GM19328 (cell line): ENCODE data around the gene PAF1.
"Not testable (repeated sequence)": the region's sequence is repeated elsewhere in the genome, so short reads cannot be mapped to it uniquely, and the experiment has no call there.

Source experiments
- ATAC-seq: cut with Tn5 transposase; IDR thresholded peaks from one replicate; pipeline ENCODE4 v1.9.1; 2021; ENCODE audit warnings: mild to moderate bottlenecking, moderate library complexity; ENCODE audit not compliant: unreplicated experiment

The PAF1 gene

DNA sequence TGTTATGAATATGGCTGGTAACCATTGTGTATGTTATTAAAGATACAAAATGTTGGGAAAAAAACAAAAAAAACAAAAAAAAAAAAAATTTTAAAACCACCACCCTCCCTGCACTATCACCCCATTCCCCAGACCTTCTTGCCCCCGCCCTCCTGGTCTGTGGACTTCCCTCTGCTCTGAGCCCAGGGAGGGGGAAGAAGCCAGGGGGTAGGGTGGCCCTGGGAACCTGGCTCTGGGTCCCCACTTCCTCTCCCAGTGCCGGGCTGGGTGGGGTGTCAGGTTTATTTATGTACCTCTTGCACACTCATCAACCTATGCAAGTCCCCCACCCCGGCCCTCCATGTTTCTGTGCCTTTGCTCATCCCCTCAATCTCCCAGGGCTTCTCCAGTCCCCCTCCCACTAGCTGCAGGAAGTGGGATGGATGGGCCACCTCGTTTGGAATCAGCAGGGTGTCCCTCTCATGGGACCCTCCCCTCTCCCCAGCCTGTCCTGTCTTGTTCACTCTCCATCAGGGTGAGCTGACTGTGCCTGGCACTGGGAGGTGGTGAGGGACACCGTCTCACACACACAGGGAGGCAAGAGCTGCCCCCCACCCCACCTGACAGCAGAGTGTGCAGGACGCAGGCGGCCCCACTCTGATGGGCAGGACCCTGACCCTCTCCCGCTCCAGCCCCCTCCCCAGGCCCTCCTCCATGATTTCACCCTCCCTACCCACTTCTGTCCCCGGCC, 5.9 kb downstream of the PAF1 start:
- no peak for ATAC-seq

DNA sequence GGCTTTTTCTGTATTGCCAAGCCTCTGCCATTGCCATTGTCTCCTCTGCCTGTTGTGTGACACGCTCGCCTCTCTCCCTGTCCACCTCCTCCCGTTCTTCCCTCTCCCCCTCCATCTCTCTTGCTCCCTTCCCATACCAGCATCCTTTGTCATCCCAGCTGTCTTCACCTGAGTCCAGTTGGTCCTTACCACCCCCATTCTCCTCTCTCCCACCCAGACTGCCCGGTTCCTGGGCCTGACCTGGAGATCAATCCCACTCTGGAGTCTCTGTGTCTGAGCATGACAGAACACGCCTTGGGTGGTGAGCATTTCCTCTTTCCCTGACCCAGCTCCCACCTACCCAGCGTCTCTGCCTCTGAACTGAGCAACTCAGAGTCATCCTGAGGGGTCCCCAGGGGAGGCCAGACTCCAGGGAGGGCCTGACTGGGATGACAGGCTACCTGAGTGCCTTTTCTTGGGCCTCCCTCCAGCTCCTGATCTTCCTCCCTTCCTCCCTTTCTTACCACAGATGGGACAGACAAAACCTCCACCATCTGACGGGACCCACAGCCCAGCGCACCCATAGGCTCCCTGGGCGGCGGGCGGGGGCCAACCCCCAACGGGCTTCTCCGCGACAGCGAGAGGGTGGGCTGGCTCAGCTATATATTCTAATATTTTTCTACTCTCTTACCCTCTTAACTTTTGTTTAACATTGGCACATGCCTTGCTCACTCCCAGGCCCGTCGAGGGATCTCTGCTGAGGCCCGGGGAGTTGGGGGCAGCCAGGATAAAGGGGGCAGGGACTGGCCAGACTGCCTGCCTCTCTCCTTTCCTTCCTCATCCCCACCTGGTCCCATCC, 7.7 kb downstream of the PAF1 start:
- no peak for ATAC-seq

DNA sequence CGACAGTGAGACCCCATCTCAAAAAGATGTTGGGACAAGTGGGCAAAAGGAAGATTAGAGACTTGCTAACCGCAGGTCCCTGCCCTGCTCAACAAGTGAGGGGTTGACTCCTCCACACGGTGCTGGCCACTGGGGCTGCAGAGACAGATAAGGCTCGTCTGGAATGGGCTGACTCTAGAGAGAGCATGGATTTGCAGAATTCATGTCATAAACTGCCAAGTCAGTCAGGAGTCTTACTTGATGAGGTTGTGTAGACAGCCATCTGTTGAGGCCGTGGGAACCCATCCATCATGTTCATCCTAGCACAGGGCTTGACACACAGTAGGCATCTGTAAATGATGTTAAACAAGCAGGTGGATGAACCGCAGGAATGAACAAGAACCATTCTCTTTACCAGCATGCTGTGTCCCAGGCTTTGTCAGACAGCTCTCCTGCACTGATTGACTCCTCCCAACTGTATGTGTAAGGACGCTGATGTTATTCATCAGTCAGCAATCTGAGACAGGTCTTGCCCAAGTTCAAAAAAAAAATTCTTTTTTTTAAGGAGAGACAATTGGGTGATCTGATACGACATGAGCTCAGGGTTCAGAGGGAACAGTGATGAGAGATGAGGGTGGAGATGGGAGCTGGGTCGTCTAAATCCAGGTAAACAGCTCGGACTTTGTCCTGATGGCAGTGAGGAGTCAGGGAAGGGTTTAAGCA, 8.8 kb downstream of the PAF1 start:
- no peak for ATAC-seq

DNA sequence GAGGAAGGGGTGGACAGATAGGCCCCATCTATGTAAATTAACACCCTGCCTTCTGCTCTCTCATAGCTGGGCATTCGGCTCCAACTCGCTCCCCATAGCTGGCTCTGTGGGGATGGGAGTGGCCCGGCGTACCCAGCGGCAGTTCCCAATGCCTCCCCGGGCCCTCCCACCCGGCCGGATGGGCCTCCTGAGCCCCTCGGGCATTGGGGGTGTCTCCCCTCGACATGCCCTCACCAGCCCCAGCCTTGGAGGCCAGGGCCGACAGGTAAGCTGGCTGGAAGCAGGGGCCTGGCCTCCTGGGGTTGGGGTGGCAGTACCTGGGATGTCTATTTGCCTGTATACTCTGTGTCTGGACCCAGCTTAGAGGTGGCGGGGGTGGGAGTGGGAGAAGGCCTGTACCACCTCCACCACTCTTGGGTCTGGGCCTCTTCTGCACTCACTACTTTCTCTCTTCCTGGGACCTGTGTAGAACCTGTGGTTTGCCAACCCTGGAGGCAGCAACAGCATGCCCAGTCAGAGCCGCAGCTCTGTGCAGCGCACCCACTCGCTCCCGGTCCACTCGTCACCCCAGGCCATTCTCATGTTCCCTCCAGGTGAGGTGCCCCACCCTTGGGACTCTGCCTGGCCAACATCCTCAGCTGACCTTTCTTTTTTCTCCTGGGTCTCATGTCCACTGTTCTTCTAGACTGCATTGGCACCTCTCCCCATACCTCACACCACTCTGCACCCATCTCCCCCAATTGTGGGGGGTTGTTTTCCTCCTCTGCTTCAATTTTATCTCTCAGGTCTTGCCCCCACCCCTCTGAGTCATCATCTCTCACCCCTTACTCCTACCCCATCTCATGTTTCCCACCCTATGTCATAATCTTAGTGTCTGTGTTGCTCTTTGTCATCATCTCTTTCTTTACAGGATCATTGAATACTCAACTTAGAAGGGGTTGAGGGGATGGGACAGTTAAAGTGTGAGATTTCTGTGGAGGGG, 10.1 kb downstream of the PAF1 start:
- ATAC-seq, result no peak

DNA sequence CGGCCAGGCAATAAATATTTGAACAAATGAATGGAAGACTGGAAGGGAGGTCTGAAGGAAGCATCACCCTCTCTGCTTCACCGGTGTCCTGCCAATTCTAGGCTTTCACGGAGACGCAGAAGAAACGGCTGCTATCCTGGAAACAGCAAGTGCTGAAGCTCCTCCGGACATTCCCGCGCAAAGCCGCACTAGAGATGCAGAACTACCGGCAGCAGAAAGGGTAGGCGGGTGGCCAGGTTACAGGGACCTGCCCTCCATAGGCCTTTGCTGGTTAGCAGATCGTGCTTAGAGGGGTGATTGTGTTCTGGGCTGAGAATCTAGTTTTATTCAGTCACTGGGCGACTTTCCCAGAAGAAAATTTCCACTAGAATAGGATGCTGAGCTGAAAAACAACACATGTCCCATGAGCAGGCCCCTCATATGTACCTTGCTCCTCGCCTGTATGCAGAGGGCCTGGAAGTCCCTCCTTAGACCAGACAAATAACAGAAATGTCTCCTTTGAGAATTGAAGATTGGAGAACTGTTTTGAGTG, 11.0 kb downstream of the PAF1 start:
- ATAC-seq, result no peak

DNA sequence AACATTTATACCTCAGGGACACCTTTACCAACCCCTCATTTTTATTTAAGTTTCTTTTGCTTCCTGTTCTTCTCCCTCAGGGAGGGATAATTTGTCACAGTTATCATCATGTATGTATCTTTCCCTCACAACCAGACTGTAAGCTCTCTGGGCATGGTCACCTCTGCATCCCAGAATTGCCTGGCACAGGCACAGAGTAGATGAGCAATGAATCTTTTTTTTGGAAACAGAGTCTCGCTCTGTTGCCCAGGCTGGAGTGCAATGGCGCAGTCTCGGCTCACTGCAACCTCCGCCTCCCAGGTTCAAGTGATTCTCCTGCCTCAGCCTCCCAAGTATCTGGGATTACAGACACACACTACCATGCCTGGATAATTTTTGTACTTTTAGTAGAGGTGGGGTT, 11.5 kb downstream of the PAF1 start:
- ATAC-seq, result not testable (repeated sequence)

DNA sequence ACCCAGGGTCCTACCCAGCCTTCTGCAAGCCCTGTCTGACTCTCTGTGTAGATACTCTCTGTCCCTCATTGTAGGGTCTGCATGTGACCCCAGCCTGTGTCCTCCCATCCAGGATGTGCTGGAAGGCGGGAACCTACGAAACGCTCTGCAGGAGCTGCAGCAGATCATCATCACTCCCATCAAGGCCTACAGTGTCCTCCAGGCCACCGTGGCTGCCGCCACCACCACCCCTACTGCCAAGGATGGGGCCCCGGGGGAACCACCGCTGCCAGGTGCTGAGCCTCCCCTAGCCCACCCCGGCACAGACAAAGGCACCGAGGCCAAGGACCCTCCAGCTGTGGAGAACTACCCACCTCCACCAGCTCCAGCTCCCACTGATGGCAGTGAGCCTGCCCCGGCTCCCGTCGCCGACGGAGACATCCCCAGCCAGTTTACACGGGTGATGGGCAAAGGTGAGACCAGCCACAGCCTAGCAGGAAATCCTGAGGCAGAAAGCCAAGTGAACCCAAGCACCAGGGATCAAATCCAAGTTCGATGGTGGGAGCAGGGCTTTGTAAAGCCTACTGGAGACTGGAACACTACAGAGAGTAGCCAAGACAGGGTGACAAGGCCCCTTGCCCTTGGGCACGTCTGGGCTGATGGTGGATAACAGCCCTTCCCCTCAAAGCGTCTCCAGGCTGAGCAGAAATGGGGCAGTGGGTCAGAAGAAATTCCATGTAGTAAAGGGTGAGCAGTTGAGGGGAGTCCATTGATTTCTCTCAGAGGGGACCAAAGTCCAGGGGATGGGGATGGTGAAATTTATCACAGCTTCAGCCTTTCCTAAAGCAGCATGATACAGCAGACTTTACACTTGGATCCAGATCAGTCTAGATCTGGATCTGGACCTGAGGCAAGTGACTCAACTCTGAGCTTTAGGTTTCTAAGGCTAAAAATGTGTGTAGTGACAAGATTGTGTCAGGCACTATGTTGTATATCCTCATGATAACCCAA, 13.2 kb downstream of the PAF1 start:
- no peak for ATAC-seq

DNA sequence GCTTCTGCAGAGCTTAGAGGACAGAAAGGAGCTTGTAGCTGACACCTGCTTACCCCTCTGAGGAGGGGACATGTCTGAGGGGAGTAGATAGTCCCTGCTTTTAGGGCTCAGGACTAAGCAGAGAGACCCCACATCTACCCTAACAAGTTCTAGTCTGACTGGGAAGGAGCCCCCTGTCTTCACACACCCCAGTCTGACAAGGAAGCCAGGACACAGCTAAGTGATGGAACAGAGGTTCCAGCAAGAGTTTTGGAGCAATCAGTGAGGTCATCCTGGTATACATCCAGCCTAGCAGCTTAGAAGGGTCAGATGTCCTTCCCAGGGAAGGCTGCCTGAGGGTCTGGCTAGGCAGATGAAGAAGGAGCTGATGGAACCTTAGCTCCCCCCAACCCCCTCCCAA, 15.0 kb downstream of the PAF1 start:
- no peak for ATAC-seq

DNA sequence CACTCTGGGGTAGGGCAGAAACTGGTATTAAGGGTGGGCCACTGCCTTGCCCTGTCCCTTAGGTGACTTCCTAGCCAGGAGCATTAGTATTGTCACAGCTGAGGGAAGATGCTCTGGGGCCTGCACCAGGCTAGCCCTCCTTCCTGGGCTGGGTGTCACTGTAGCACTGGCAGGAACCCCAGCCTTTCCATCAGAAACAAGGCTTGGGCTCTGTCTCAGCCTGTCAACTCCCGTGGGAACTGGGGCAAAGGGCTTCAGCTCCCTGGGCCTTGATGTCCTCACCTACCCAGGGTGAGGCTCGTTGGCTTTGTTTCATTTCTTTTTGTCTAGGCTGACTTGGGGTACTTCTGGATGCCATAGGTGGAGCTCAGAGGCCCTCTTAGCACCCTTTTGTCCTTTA, 18.0 kb downstream of the PAF1 start:
- no peak for ATAC-seq

DNA sequence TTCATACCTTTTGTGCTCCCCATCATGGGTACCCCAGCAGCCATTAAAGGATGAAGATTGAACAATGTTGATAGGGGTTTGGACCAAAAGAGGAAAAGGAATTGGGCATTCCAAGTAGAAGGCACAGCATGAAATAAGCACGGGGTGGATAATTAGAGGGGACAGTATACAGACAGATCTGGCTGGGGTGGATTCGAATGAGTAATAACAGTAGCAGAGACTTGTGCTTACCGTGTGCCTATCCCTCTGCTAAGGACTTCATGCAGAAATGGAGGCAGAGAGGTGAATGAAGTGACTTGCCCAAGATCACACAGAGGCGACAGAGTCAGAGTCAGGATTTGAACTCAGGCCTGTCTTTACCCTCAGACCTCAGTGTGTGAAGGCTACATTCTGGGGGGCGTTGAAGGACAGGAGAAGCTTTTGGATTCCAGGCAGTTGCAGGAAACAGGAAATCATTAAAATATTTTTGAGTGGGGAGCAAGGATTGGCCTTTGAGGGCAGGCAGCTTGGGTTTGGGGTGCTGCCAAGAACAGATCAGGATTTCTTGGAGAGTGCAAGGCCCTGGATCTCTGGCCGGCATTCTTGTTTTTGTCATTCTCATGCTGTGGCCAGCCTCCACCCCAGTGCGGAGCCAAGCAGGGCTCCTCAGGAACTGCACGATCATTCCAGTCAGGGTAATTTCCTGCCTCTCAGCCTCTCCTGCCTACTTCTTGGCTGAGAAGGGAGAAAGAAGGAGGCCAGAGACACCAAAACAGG, 18.7 kb downstream of the PAF1 start:
- ATAC-seq, result no peak

DNA sequence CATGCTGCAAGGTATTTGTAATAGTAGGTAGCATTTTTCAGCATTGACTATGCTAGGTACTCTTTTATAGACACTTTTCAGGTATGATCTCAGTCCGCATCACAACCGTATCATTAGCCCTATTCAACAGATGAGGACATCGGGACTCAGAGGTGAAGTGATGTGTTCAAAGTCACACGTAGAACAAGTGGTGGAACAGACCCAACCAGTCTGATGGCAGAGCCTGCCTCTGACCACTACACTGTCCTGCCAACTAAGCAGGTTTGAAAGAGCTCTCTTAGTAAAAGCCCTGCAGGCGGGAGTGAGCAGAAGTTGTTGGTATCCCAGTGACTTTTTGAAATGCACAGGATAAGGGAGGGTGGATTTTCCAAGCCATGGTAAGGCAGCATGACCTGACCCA, 20.2 kb downstream of the PAF1 start:
- ATAC-seq, result no peak

DNA sequence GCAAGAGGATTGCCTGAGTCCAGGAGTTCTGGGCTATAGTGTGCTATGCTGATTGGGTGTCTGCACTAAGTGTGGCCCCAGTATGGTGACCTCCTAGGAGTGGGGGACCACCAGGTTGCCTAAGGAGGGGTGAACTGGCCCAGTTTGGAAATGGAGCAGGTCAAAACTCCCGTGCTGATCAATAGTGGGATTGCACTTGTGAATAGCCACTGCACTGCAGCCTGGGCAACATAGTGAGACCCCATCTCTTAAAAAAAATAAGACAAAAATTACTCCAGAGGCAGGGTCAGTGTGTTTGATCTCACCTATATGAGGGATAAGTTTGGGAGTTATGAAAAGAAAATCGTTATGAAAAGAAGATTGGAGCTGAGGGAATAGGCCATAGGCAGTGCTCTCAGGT, 21.7 kb downstream of the PAF1 start:
- ATAC-seq, result no peak

DNA sequence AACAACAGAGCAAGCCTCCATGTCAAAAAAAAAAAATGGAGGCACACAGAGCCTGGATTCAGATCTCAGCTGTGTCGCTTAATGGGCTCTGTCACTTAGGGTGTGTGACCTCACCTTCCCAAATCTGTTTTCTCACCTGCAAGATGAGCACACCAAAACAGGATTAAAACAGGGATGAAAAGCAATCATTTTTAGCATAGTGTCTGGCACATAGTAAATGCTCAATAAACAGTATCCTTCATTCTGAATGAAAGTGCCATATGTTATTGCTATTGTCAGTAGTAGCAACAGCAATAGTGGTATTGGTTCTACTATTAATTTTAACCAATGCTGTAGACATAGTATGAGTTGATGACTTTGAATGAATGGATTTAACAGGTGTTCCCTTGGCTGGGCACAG, 25.4 kb downstream of the PAF1 start:
- no peak for ATAC-seq

DNA sequence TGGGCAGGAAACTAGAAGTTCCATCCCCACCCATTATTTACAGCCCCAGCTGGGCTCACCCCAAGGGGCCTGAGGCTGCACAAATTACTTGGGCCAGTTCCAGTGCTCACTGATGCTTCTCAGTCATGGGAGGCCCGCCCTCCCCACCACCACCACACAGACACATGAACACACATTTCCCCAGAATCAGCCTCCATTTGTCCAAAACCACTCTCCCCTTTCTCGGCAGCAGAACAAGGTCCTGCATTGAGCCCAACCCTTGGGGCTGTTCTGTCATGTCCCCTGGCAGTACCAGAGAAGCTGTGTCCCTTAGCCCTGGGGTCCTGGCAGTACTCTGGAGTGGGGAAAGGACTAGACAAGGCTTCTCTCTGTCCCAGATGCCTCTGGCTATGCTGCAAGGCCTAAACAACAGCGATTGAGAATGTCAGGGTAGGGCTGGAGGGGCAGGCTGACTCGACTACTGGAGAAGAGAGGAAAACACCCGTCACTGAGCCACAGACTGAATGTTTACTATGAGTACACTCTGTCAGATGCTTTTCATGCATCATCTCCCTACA, 26.9 kb downstream of the PAF1 start:
- no peak for ATAC-seq

DNA sequence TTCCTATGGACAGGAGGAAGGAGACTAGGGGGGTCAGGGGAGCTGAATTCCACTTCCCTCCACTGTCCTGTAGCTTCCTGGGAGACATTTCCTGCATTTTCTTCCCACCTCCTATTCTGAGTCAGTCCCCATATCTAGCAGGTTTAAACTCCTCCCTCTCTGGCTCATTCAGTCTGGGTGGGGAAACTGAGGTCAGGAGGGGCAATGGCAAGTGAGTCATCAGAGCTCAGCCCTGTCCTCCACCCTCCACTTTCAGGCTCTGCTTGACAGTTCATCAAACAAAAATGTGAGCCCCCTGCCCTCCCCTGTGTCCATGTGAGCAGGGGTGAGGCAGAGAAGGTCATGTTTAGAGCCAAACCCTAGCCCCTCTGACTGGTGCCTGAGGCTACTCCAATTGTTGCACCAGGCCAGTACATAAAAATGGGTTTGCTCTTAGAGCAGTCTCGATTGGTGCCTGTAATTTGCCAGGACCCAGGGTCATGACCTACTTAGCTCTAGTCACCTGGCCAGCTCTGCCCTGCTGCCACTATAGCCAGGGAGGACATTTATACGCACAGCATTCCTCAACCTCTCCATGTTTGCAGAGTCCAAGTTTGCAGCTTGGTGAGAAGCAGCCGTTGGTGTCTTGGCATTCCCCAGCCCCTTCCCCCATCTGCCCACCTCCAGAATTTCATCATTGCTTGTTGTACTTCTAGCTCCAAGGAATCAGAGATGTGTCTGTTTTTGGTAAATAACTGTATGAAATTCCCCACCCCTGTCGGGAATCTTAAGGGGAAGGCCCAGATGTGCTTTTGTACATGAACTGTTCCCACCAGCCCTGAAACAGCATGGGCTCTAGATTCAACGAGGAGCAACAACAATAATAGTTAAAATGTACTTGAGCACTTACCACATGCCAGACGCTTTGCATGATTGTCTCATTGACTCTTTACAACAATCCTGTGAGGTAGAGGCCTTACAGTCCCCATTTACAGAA, 27.9 kb downstream of the PAF1 start:
- ATAC-seq, result no peak

DNA sequence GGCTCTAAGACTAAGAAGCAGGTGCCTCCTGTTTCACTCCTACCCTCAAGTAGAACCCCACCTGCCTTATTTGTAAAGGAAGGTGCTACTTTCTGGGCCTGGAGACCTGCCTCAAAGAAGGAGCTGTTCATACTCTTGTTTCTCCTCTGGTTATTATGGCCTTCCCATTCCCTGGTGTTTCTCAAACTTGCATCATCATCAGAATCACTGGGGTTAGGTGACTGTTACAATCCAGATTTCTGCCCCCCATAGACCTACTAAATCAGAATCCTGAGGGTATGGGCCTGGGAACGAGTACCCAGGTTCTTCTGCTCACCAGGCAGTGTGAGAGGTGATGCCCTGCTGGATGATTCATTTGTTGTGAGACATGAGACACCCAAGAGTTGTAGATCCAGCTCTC, 30.3 kb downstream of the PAF1 start:
- ATAC-seq, result no peak

DNA sequence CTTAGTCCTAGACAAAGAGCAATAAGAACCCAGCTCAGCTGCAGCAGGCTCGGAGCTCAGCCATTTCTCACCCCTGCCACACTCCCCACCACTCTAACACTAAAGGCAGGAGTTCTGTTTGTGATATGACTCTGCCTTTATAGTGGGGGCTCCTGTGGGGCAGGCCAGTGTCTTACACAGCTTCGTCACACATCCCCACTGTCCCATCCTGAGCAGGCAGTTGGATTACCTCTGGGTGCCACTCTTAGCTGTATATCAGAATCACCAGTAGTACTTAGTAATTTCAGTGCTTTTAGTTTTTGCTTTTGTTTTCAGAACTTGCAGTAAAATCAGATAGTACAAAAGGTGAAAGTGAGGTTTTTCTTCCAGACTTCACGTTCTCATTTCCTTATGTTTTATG, 31.9 kb downstream of the PAF1 start:
- ATAC-seq, result no peak
